A673 (cell line): Measurements from ENCODE around the gene PRKD1. TPM values are rescaled to one million over a fixed set of nuclear protein-coding genes. Genes with fewer than 3 reads are reported as not detected.
A peak's percentile ranks its signal among the peaks of the same experiment; 100 is the strongest.

Source experiments
- BruUV-seq: library from RNA; stranded (reverse); fragments of 400-500 nt; replicated peaks from 2 replicates; lab custom pipeline; 2021; lab: Mats Ljungman, UMichigan
- CTCF ChIA-PET: fragments of 300-600 bp; sonication (Branson Sonifier 250); formaldehyde crosslinking; loops from one replicate; lab custom pipeline; 2022; ENCODE audit warnings: antibody characterized with exemption; lab: Charles Lee
- POLR2A ChIA-PET: fragments of 300-600 bp; sonication (Branson Sonifier 250); formaldehyde crosslinking; loops from one replicate; lab custom pipeline; 2022; ENCODE audit warnings: antibody characterized with exemption; ENCODE audit not compliant: low non-redundant PET; lab: Charles Lee
- DNase-seq: peaks from one replicate; pipeline ENCODE4 v3.0.0-alpha.2; 2015; ENCODE audit warnings: low spot score
- H3K27ac ChIP-seq: fragments of 200-600 bp; sonication (generic); 2 replicates; pipeline ENCODE4 v1.5.1; 2016; ENCODE audit warnings: mixed run types, low read depth, mild to moderate bottlenecking, mixed read lengths, antibody characterized with exemption, low read length; ENCODE audit not compliant: poor library complexity, severe bottlenecking
- H3K27me3 ChIP-seq: fragments of 200-600 bp; sonication (generic); replicated peaks from 2 replicates; pipeline ENCODE4 v1.6.1; 2017; ENCODE audit warnings: mixed run types, low read depth, mild to moderate bottlenecking, mixed read lengths, antibody characterized with exemption, low read length; ENCODE audit not compliant: insufficient read depth, poor library complexity
- H3K36me3 ChIP-seq: fragments of 200-600 bp; sonication (generic); 2 replicates; pipeline ENCODE4 v1.6.1; 2016; ENCODE audit warnings: mixed run types, mild to moderate bottlenecking, mixed read lengths, antibody characterized with exemption, low read length; ENCODE audit not compliant: insufficient read depth, poor library complexity, severe bottlenecking
- H3K4me1 ChIP-seq: fragments of 200-600 bp; sonication (generic); 2 replicates; pipeline ENCODE4 v1.6.1; 2017; ENCODE audit warnings: mixed run types, mild to moderate bottlenecking, mixed read lengths, antibody characterized with exemption, low read length; ENCODE audit not compliant: insufficient read depth, poor library complexity, severe bottlenecking
- H3K4me3 ChIP-seq: fragments of 200-600 bp; sonication (generic); 2 replicates; pipeline ENCODE4 v1.5.1; 2016; ENCODE audit warnings: low read depth, mixed run types, mild to moderate bottlenecking, mixed read lengths, low read length; ENCODE audit not compliant: poor library complexity, severe bottlenecking
- H3K9me3 ChIP-seq: fragments of 200-600 bp; sonication (generic); 2 replicates; pipeline ENCODE4 v1.6.1; 2016; ENCODE audit warnings: mixed run types, low read depth, mild to moderate bottlenecking, mixed read lengths, antibody characterized with exemption, low read length; ENCODE audit not compliant: poor library complexity, severe bottlenecking
- EZH2 ChIP-seq: fragments of 200-600 bp; sonication (generic); IDR thresholded peaks from 2 replicates; pipeline ENCODE4 v1.6.1; 2017; ENCODE audit warnings: borderline replicate concordance, low read depth, mild to moderate bottlenecking, mixed read lengths, antibody characterized with exemption, low read length; ENCODE audit not compliant: poor library complexity, severe bottlenecking
- intact Hi-C: fragments of 100-400 bp; cut with micrococcal nuclease; formaldehyde crosslinking; loops from one replicate; pipeline ENCODE4 v1.10.0; 2022; ENCODE audit not compliant: unreplicated experiment
- total RNA-seq: library from RNA; stranded (reverse); gene quantifications from 2 replicates; pipeline ENCODE4 v1.2.3, GENCODE V29; 2021
- TF ChIP-seq, protein P1 (sequence below): fragments of 300-800, 200-600 bp; sonication (generic); conservative IDR thresholded peaks from 2 replicates; pipeline ENCODE4 v1.5.1; 2017; ENCODE audit warnings: low read depth, mild to moderate bottlenecking, antibody characterized with exemption, low read length, moderate library complexity, mixed read lengths

Gene PRKD1
- total RNA-seq, 1 experiment from 2014 or later, result 45.7 TPM

DNA sequence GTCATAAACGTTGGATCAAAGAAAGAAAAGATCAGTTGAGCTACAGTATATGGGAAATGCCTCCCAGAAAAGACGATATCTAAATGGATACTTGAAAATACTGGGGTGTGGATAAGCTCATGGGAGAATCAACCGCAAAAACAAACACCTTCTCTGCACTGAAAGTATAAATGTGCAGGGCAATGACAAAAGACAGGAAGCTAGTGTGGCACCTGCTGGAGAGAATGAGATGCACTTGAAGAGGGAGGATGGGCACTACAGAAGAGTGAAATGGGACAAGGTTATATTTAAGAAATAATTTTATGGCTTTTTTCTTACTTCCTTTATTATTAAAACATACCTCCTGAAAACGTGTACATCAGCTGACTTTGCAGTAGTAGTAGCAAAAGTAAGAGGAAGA lies 153.7 kb downstream of the PRKD1 start:
- no TSS peak for BruUV-seq
- intact Hi-C loops, result no loop called here
- H3K27ac ChIP-seq, result no peak overlapping the region
- ChIA-PET CTCF (no interaction called here), POLR2A (no interaction called here)
- no peak for DNase-seq
- H3K27me3 ChIP-seq, result no peaks in the 10 kb centered on the region
- no peaks in the 10 kb centered on the region for H3K9me3 ChIP-seq
- no peak overlapping the region for H3K4me3 ChIP-seq
- no peaks in the 10 kb centered on the region for H3K4me1 ChIP-seq
- no peaks in the 10 kb centered on the region for H3K36me3 ChIP-seq
- TF ChIP-seq, protein P1, sequence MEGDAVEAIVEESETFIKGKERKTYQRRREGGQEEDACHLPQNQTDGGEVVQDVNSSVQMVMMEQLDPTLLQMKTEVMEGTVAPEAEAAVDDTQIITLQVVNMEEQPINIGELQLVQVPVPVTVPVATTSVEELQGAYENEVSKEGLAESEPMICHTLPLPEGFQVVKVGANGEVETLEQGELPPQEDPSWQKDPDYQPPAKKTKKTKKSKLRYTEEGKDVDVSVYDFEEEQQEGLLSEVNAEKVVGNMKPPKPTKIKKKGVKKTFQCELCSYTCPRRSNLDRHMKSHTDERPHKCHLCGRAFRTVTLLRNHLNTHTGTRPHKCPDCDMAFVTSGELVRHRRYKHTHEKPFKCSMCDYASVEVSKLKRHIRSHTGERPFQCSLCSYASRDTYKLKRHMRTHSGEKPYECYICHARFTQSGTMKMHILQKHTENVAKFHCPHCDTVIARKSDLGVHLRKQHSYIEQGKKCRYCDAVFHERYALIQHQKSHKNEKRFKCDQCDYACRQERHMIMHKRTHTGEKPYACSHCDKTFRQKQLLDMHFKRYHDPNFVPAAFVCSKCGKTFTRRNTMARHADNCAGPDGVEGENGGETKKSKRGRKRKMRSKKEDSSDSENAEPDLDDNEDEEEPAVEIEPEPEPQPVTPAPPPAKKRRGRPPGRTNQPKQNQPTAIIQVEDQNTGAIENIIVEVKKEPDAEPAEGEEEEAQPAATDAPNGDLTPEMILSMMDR, result no peak
- no peak for TF ChIP-seq EZH2

DNA sequence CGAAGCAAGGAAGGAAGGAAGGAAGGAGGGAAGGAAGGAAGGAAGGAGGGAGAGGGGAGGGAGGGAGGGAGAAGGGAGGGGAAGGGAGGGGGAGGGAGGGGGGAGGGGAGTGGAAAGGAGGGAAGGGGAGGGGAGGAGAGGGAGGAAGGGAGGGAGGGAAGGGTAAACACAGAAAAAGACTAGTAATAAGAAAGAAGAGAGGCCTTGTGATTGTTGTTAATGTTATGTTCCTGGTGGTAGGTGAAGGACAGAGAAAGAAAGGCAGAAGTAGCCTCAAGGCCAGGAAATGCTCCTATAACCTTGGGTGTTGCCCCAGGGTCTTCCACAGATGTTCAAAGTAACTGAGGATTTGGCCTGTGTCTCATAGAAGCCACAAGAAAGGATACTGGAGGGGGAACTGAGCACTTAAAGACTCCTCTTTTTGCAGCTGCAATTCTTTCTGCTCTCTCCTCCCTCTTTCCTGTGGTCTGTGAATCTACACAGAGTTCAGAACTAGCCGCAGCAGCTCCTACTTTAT lies 164.2 kb downstream of the PRKD1 start:
- Histone ChIP-seq H3K27me3 (no peaks in the 10 kb centered on the region), H3K4me1 (peaks cover 38% of the 10 kb centered on the region), H3K36me3 (no peaks in the 10 kb centered on the region), H3K27ac (no peak overlapping the region), H3K9me3 (no peaks in the 10 kb centered on the region), H3K4me3 (no peak overlapping the region)
- TF ChIP-seq, protein P1, result no peak
- TF ChIP-seq EZH2, result no peak
- no TSS peak for BruUV-seq
- intact Hi-C loops, result no loop called here
- ChIA-PET POLR2A (no interaction called here), CTCF (no interaction called here)
- DNase-seq, result no peak

DNA sequence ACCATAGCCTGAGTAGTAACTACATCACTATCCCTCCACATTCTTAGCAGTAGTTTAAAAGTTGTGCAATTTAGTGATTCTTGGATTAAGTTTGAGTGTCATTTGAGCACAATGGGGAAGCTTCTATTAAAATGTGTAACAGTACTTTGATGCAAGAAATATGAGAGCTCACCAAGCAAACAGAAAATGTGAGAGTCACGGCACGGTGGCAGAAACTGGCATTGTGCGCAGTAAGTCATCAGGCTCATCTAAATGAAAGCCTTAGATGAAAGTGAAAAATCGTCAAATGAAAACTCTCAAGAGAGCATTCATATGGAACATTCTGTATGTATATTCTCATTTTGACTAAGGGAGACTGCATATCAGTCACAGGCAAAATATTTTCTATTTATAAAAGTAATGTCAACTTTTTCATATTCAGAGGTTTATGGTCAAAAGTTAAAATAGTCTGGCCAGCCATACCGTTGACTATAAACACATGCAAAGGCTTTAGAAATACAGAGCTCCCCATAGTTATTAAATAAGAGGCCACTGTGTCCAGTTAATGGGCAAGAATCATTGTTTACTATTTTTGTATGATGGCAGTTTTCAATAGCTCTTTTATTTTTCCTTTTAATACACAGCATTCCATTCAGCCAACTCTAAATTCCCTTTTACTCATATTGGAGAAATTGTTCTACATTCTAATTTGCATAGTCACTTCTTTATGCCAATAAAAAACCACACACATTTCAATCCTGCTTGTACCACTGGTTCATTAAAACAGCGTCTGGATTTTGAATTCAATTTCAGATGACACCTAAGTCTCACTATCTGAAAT lies 167.9 kb downstream of the PRKD1 start:
- H3K27ac ChIP-seq, result no peak overlapping the region
- no peaks in the 10 kb centered on the region for H3K9me3 ChIP-seq
- no peak overlapping the region for H3K4me3 ChIP-seq
- intact Hi-C loops, result no loop called here
- CTCF ChIA-PET, result no interaction called here
- POLR2A ChIA-PET, result interaction anchor here (0.7 kb wide), 1 partner anchor 31 kb away, joined by 8 read pairs; no protein-coding TSS in a partner anchor
- peak; percentile 53 for DNase-seq
- H3K27me3 ChIP-seq, result no peaks in the 10 kb centered on the region
- no peaks in the 10 kb centered on the region for H3K36me3 ChIP-seq
- BruUV-seq, result no TSS peak
- H3K4me1 ChIP-seq, result peaks cover 36% of the 10 kb centered on the region
- no peak for TF ChIP-seq EZH2
- TF ChIP-seq, protein P1, result no peak
